Keratinocyte (primary cell): ENCODE measurements around the gene MADCAM1.

ENCODE experiments used
- CTCF ChIP-seq, 3 experiments: IDR thresholded peaks in 1 of 3; conservative IDR thresholded peaks in 1 of 3; optimal IDR thresholded peaks in 1 of 3; 2 replicates in 2 of 3; 3 replicates in 1 of 3; pipeline versions ENCODE3 to v1.5.1; 2011; ENCODE audit warnings: low read length in 3 of 3, mild to moderate bottlenecking in 3 of 3, moderate library complexity in 2 of 3, control low read depth in 1 of 3, inconsistent platforms in 1 of 3; ENCODE audit not compliant: insufficient read depth in 2 of 3; ENCODE audit errors: extremely low read depth in 1 of 3
- EZH2 ChIP-seq: IDR thresholded peaks from one replicate; pipeline ENCODE4 v1.6.1; 2012; ENCODE audit warnings: inconsistent platforms, mild to moderate bottlenecking, low read length, moderate library complexity

- TF ChIP-seq CTCF (optimal IDR thresholded peaks at IDR 0.05 in 1 of 3, IDR thresholded peaks at IDR 0.05 in 1 of 3, conservative IDR thresholded peaks at IDR 0.05 in 1 of 3; ENCODE audit: extremely low read depth in 1 of 3, insufficient read depth in 2 of 3, low read length in 3 of 3) (no peak), EZH2 (no peak)
Observed at GRCh38 chr19:474126-475078, 21.9 kb upstream of the MADCAM1 start.
